DMS153 (cell line): Measurements from ENCODE around the gene DIP2A.

Source experiments
- DNase-seq: peaks from one replicate; lab custom pipeline; 2025; lab: John Stamatoyannopoulos, UW

The DIP2A gene

DNA sequence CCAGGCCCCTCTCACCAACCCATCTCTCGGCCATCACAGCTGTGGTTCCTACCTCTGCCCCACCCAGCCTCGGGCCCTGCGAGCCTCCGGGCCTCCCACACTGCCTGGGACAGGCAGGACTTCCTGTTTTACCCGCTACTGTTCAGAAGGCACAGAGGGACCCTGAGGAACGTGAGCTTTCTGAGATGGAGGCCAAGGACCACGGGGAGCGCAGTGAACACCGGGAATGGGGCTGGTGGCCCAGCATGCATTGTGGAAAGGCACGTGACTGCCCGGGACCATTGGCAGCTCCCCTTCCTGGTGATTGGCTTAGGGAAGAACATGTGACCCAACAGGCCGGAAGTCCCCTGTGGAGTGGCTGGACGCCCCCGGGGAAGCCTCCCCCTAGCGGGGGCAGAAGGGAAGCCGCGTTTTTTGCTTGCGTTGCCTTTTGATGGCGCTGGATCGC, 139.2 kb downstream of the DIP2A start:
- DNase-seq, result no peak

DNA sequence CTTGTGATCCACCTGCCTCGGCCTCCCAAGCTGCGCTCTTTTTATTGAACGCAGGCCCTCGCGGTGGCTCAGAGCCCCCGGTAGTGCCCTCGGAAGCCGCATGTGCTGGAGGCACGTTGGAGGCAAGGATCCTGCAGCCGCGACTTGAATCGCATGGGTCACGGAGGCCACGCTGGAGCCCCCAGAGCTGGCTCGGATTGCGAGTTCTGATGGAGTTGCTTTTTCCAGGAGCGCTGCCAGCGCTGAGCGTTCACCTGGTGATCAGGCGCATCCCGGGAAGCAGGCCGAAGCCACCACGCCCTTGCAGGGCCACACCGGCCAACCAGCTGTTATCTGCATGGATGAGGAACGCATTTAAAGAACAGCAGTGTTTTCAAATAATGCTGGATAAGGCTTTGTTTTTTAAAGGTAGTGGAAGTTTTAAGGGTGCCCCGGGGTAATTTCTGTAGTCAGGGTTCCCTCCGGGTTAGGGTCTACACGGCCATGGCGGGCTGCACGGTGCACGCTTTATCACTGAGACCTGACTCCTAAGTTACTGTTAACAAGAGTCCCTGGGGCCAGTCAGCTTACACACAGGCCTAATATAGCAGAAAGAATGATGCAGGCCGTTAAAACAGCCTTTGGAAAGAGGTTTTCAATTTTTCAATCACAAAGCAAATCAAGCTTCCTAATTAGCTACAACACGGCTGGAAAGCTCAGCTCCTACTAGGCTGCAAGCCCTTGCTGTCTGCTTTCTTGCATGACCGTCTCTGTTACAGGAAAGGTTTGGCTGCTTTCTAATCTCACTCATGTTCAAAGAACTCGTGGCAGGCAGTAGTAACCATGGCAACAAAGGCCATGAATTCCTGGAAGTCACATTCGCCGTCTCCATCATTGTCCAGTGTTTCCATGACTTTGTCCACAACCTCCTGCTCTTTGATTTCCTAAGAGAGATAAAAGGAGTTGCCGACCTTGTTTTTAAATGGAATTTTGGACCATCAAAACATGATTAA, 140.2 kb downstream of the DIP2A start:
- DNase-seq, result no peak

DNA sequence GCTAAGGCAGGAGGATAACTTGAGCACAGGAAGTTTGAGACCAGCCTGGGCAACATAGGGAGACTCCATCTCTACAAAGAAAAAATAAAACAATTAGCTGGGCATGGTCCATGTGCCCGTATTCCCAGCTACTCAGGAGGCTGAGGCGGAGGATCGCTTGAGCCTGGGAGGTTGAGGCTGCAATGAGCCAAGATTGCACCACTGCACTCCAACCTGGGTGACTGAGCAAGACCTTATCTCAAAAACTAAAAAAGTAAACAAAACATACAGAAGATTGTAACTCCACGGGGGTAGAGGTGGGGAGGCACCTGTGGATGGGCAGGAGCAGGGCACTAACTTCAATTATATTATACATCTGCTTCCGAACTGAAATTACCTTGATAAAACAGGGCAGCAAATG, 141.6 kb downstream of the DIP2A start:
- DNase-seq, result no peak

DNA sequence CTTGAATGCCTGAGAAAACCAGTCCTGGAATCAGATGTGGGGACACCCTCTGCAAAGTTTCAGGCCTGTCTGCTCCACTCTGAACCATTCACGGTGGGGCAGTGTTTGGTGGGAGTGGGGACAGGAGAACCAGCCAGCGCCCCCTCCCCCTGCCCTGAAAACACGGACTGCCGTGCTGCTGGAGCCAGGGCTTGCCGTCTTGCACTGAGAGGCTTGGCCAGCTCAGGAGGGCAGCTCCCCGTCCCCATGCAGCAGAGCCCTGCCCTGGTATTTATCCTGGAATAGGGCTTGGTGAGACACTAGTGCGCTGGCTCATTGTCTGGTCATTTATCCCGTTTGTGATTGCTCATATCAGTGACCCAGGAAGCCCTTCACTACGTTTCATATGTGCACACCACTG, 142.3 kb downstream of the DIP2A start:
- DNase-seq, result no peak

DNA sequence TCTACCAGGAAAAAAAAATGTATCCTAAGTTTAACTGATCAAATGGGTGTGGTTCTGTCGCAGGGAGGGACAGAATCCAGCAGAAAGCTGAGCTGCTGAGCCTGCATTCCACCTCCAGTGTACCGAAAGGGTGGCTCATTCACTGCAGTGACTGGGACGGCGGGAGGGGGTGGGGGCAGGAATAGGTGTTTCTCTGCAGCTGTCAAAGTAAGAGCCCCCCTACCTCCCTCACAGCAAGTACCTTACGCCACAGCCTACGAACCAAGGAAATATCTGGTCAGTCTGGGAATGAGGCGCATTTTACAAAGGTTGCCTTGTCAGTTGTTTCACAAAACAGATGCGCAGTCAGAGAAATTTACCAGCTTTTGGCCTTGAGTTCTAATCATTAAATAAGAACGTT, 144.5 kb downstream of the DIP2A start:
- DNase-seq, result no peak

DNA sequence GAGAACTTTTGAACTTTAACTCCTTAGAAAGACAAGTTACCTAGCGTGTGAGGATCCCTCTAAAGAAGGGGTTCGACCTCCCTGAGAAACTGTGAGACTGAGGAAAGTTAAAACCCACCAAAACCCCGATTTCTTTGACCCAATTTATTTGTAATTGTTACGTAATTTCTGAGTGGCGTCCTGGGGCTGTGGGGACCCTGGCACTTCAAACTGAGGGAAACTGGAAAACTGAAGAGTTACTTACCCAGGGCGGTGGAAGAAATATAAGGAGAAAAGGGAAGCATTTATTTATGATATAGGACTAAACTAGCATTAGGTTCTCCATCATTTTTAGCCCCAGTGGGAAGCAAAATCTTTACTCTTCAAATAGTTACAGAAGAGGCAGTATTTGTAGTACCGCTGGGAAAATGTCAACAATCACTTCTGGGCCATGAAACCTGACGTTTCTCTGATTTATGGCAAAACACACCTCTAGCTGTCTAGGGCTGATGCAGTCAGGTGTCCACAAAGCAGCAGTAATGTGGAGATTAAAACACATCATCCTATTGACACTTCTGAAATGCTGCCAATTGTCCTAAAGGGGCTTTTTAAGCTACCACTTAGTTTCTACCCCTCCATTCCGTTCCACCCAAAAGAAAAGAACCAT, 145.8 kb downstream of the DIP2A start:
- DNase-seq, result peak; percentile 16

DNA sequence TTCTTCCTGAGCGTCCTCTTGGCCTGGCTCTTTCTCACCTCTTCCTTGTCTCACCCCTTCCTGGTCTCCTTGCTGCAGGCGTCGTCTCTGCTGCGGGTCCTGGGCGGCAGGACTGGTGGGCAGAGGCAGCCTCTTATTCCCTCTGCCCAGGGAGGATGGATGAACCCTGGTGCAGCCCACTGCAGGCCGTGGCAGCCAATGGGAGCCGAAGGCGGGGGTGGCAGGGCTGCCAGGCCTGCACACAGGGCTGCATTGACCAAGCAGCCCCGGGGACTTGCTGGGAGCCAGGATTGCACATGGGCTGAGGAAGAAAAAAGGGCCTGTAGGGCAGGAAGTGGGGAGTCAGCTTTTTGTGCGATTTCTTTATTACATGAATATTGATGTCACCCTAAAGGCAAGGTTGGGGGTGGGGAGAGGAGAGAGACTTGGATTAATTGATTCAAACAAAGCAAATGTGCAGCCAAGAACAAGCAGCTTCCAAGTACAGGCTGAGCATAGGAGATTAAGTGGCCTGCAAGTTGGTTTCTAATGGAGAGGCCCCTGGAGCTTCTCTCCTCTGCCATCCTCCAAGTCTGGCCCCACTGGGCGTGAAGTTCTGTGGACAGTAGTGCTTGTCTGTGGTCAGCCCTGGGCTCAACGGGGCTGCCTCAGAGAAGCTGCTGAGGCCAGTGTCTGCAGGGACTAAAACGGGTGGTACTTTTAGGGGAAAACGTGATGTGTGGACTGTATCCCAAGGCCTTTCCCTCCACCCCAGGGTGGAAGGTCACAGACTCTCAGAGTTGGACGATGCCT, 146.5 kb downstream of the DIP2A start, which contains the start of gene S100B:
Gene S100B (minus strand): TSS at position 108 of the 792 bp plus-strand sequence. CDS start 2,667 bp downstream, outside the sequence.
- peak; percentile 23 for DNase-seq

DNA sequence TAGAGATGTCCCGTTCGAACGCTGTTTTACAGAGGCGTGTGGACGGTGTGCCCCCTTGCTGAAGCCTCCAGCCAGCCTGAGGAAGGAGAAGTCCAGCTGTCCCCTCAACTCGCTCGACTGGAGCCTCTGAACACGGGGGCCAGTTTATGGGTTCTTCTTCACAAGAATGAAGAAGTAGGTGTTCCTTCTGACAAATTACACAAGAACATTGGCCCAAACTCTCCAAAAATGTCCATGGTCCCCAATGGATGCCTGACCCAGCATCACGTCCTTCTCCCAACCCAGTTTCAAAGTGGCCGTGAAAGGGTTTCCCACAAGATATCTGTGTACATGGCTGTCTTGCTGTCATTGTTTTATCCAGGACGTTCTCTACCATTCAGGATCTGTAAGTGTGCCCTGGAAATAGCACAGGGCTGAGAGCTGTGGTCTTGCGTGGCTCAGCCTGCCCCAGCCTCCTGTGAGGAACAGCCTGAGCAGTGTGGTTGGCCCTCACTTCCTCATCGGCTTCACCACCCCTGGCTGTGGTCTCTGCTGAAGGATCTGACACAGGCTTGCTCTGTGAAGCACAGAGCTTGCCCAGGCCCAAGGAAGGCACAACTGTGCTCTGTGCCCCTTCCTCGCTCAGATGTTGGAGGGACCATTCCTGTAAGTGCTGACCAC, 147.2 kb downstream of the DIP2A start:
- DNase-seq, result no peak

DNA sequence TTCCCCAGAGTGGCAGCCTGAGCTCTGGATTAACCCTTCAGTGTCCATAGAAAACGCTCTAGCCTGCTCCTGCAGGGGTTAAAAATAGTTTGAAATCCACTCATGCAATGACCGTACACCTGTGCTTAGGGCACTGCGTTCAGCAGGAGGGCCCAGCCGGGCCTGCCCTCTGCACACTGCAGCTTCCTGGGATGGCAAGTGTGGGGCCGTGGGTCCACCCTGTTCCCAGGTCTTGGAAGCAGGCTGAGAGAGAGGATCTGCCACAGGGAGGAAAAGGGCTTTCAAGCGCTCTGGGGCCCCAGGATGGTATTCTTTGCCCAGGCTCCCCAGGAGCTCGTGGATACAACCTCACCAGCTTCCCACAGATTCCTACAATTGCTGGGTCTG, 147.7 kb downstream of the DIP2A start:
- no peak for DNase-seq

DNA sequence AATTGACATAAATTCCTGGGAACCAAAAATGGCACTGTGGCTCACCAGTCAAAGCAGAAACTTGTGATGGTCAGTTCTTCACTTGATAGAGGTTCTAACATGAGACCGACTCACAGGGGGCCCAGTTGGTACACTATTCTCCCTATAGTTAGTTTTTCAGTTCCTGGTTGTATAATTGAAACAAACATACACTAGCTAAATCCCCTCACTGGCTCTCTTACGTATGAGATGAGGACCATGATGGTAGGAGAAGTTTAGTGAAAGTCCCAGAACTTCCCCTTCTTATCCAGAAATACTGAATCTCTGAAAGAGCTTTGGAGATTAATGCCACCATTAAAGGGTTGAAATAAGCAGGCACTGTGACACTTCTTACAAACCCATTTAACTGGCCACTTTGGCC, 148.9 kb downstream of the DIP2A start:
- DNase-seq, result no peak

DNA sequence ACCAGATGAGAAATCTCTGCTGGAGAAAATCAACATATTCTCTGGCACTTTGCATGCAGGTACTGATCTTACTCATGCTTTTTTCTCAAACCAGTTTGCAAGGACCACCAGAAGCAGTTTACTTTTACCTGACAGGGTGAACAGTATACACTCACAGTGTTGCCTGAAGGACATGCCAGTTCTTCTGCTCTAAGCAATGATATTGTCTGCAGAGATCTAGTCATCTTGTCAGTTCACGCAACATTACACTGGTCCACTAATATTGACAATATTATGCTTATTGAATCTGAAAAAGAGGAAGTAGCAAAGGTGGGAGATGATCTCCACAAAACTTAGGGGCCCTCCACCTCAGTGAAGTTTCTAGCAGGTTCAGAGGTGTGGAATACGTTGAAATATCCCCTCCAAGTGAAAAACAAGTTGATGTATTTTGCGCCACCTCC, 150.0 kb downstream of the DIP2A start:
- DNase-seq, result no peak

DNA sequence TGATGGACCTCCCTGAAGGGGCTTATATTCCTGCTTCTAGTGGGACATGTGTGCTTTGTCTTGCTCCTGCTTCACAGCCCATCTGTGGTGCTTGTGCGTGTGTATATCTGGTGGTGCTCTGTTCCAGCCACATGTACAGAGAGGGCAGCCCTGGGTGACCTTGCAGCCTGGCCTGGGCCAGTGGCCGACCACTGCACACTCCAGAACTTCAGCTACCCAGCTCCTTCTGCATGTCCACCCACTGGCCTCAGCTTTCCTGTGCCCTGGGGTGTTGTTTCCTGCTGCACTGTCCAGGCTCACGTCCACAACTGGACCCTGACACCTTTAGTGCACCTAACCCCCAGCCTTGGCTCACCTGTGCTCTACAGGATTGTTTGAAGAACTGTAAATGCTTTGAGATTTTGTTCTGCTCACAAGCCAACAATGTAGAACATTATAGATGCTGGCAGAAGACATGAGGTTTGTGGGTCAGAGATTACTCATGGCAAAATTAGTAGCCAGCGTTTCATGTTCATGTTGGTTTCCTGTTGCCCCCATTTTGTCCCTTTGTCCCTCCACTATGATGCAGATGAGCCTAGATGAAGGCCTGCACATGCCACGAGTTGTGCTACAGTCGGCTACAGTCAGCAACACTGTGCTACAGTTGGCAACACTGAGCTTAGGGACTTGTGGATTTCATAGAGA, 151.5 kb downstream of the DIP2A start:
- no peak for DNase-seq

DNA sequence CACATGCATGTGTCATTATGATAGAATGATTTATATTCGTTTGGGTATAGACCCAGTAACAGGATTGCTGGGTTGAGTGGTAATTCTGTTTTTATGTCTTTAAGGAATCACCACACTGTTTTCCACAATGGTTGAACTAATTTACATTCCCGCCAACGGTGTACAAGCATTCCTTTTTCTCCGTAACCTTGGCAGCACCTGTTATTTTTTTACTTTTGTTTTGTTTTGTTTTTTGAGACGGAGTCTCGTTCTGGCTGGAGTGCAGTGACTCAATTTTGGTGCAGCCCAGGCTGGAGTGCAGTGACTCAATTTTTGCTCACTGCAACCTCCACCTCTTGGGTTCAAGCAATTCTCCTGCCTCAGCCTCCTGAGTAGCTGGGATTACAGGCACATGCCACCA, 154.7 kb downstream of the DIP2A start:
- DNase-seq, result no peak

DNA sequence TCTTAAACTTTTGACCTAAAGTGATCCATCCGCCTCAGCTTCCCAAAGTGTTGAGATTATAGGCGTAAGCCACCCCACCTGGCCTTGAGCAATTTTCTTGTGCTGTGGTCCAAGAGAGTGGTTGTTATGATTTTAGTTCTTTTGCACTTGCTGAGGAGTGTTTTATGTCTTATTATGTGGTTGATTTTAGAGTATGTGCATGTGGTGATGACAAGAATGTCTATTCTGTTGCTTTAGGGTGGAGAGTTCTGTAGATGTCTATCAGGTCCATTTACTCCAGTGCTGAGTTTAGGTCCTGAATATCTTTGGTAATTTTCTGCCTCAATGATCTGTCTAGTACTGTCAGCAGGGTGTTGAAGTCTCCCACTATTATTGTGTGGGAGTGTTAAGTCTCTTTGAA, 157.4 kb downstream of the DIP2A start:
- no peak for DNase-seq

DNA sequence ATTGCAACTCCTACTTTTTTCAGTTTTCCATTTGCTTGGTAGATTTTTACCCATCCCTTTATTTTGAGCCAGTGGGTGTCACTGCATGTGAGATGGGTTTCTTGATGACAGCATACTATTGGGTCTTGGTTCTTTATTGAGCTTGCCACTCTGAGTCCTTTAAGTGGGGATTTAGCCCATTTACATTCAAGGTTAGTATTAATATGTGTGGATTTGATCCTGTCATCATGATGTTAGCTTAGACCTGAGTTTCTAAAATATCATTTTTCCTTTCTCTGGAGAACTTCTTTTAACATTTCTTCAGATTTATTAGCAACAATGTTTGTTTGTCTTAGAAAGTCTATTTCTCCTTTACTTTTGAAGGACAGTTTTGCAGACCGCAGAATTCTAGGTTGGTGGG, 158.0 kb downstream of the DIP2A start:
- no peak for DNase-seq

DNA sequence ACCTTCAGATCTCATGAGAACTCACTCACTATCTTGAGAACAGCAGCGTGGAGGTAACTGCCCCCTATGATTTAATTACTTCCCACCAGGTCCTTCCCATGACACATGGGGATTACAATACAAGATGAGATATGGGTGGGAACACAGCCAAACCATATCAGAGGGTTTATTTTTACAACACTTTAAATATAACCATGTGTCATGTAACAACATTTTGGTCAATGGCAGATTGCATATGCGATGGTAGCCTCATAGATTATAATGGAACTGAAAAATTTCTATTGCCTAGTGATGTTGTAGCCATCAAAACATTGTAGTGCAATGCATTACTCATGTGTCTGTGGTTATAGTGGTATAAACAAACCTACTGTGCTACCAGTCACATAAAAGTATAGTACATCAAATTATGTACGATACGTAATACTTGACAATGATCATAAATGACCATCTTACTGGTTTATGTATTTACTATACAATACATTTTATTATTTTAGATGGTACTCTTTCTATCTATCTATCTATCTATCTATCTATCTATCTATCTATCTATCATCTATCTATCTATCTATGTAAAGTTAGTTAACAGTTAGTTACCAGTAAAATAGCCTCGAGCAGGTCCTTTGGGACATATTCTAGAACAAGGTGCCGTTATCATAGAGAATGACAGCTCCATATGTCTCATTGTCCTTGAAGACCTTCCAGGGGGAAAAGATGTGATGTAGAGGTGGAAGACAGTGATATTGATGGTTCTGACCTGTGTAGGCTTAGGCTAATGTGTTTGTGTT, 158.8 kb downstream of the DIP2A start:
- no peak for DNase-seq

DNA sequence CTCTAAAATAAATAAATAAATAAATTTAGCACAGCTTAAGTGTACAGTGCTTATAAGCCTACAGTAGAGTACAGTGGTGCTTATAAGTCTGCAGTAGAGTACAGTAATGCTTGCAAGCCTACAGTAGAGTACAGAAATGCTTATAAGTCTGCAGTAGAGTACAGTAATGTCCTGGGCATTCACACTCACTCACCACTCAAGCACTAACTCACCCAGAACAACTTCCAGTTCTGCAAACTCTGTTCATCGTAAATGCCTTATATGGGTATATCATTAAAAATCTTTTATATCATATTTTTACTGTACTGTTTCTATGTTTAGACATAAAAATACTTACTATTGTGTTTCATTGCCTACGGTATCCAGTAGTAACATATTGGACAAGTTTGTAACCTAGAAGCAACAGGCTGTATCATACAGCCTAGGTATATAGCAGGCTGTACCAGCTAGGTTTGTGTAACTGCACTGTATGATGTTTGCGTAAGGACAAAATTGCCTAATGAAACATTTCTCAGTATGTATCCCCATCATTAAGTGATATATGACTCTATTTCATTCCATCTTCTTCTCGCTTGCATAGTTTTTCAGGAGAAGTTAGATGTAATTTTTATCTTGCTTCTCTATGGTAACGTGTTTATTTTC, 160.2 kb downstream of the DIP2A start:
- DNase-seq, result no peak
